Fibroblast of skin of scalp (primary cell): ENCODE data around the gene GTF3C6.
"Not testable (repeated sequence)": the region's sequence is repeated elsewhere in the genome, so short reads cannot be mapped to it uniquely, and the experiment has no call there.

Experiments used
- DNase-seq: peaks from one replicate; pipeline ENCODE4 v3.0.0-alpha.2; 2013

Gene GTF3C6

DNA sequence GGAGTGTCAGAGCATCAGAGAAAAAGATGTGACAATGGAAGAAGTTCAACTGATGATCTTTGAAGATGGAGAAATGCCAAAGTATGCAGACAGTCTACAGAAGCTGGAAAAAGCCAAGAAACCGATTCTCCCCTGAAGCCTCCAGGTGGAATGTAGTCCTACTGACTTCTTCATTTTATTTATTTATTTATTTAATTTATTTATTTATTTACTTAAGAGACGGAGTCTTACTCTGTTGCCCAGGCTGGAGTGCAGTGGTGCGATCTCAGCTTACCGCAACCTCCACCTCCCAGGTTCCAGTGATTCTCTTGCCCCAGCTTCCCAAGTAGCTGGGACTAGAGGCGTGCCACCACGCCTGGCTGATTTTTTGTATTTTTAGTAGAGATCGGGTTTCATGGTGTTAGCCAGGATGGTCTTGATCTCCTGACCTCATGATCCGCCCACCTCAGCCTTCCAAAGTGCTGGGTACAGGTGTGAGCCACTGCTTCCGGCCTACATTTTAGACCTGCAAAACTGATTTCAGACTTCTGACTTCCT is 21.1 kb downstream of the GTF3C6 start:
- DNase-seq: no peak

DNA sequence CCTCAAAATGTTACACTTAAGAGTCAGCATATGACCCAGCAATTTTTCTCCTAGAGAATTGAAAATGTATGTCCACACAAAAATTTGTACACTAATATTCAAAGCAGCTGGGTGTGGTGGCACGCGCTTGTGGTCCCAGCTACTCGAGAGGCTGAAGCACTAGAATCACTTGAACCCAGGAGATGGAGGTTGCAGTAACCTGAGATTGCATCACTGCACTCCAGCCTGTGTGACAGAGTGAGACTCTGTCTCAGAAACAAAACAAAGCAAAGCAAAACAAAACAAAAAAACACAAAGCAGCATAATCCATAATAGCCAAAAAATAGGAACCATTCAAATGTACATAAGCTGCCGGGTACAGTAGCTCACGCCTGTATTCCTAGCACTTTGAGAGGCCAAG is 21.7 kb downstream of the GTF3C6 start:
- no peak for DNase-seq

DNA sequence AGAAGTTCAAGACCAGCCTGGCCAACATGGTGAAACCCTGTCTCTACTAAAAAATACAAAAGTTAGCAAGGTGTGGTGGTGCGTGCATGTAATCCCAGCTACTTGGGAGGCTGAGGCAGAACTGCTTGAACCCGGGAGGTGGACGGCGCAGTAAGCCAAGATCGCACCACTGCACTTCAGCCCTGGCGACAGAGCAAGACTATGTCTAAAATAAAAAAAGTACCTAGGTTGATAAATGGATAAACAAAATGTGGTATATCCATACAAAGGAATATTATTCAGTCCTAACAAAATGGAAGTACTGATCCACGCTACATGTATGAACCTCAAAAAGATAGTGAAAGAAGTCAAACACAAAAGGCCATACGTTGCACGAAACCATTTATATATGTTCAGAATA is 22.1 kb downstream of the GTF3C6 start:
- no peak for DNase-seq

DNA sequence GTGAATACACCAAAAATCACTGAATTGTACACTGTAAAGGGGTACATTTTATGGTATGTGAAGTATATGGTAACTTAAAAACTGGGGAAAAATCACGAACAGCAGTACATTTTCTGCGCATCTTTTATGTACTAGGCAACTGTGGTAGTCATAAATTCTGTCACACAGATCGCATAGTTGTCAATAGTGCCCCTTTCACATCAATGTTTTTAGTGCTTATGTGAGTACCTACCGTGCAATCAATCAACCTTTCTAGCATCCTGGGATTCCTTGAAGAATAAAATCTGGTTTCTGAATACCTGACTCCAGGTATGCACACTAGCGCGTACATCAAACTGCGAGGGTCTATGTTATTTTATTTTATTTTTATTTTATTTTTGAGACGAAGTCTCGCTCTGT is 22.7 kb downstream of the GTF3C6 start:
- no peak for DNase-seq

DNA sequence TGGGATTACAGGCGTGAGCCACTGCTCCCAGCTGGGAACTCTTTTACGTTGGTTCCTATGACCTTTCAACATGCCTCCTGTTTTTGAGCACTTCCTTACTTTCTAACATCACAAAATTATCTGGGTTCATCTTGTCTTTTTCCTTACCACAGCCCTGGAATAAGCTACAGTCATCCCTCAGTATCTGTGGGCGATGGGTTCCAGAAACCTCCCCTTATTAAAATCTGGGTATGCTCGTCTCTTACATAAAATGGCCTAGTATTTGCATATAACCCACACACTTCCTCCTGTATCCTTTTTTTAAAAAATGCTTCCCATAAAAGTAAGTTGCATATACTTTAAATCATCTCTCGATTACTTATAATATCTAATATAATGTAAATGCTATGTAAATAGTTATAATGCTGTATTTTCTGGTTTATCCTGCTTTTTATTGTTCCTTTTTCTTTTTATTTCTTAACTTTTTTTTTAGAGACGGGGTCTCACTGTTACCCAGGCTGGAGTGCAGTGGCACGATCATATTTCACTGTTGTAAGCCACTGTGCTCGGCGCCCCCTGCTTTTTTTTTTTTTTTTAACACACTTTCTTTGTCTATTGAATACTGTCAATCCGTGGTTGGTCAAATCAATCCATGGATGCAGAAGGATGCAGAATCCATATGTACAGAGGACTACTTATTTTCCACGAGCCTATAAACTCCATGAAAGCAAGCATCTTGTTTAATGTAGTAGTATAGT is 32.5 kb downstream of the GTF3C6 start:
- no peak for DNase-seq

DNA sequence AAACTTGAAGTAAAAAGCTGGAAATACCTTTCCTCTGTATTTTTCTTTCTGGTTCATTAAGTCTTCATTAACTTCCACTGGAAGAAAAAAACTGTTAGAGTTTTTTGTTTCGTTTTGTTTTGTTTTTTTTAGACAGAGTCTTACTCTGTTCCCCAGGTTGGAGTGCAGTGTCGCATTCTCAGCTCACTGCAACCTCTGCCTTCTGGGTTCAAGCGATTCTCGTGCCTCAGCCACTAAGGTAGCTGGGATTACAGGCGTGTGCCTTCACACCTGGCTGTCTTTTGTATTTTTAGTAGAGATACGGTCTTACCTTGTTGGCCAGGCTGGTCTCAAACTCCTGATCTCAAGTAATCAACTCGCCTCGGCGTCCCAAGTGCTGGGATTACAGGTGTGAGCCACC is 38.2 kb downstream of the GTF3C6 start:
- DNase-seq: no peak

DNA sequence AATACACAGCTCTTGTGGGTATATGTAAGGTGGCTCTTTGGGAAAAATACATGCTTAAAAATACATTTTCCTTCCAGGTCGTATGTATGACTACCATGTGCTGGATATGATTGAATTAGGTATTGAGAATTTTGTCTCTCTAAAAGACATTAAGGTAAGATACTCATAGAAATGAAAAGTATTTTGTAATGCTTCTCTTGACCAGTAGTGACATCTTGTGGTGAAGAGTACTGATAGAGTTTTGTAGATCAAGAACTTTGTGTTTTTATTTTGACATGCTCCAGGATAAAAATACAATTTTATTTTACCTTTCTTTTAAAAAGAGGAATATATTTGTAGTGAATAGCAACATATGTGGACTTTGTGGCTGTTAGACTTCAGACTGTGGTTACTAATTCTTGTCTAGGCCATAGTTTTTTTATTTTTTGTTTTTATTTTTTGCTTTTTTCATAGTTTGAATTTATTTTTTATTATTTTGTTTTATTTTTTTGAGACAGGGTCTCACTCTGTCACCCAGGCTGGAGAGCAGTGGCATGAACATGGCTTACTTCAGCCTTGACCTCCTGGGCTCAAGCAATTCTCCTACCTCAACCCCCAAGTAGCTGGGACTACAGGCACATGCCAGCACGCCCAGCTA is 41.2 kb downstream of the GTF3C6 start:
- DNase-seq: peak; percentile 32

DNA sequence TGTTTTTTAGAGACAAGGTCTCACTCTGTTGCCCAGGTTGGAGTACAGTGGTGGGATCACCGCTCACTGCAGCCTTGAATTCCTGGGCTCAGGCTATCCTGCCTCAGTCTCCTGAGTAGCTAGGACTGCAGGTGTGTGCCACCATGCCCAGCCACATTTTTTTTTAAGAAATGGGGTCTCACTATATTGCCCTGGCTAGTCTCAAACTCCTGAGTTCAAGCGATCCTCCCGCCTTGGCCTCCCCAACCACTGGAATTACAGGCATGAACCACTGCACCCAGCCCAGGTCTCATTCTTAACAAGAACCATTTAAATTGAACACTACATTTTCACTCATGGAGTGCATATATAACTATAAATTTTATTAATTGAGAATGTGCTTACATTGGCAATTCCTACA is 43.8 kb downstream of the GTF3C6 start:
- DNase-seq: no peak

DNA sequence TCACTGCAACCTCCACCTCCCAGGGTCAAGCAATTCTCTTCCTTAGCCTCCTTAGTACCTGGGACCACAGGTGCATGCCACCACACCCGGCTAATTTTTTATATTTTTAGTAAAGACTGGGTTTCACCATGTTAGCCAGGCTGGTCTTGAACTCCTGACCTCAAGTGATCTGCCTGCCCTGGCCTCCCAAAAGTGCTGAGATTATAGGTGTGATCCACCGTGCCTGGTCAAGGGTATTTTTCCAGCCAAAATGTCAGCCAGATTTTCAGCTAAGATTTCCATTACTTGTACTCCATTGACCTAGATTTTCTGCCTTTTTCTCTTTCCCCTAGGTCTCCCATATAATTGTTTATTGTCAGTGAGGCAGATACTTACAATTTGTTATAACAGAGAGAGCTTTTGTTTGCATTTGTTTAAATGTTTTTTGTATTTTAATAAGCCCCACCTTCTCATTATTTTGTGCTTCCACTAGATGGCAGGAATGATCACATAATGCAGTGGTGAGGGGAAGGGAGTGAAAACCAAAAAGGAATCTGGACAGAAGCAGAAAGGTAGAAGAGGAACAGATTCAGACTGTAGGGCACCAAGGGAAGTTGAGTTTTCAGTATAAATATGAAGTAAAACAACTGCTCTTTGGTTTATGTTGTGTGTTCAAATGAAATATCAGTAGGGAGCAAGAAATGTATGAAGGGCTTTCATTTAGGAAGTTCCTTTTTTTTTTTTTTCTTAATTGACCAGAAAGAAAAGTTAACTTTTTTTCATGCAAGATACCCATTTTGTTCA is 53.0 kb downstream of the GTF3C6 start:
- DNase-seq: peak; percentile 51

DNA sequence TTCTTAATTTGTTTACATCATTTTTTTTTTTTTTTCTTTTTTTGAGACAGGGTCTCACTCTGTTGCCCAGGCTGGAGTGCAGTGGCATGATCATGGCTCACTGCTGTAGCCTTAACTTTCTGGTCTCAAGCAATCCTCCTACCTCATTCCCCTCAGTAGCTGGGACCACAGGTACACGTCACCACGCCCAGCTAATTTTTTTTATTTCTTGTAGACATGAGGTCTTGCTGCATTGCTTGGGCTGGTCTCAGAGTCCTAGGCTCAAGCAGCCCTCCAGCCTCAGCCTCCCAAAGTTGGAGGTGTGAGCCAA is 53.6 kb downstream of the GTF3C6 start:
- no peak for DNase-seq

DNA sequence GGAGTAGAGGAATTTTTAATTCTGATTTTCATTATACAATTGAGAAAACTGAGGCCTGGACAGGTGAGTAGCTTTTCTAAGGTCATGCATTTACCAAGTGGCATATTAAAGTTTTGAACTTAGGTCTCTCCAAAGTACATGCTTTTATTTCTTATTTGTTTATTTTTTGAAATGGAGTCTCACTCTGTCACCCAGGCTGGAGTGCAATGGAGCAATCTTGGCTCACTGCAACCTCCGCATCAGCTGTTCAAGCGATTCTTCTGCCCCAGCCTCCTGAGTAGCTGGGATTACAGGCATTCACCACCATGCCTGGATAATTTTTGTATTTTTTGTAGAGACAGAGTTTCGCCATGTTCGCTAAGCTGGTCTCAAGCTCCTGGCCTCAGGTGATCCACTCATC is 54.0 kb downstream of the GTF3C6 start:
- not testable (repeated sequence) for DNase-seq

DNA sequence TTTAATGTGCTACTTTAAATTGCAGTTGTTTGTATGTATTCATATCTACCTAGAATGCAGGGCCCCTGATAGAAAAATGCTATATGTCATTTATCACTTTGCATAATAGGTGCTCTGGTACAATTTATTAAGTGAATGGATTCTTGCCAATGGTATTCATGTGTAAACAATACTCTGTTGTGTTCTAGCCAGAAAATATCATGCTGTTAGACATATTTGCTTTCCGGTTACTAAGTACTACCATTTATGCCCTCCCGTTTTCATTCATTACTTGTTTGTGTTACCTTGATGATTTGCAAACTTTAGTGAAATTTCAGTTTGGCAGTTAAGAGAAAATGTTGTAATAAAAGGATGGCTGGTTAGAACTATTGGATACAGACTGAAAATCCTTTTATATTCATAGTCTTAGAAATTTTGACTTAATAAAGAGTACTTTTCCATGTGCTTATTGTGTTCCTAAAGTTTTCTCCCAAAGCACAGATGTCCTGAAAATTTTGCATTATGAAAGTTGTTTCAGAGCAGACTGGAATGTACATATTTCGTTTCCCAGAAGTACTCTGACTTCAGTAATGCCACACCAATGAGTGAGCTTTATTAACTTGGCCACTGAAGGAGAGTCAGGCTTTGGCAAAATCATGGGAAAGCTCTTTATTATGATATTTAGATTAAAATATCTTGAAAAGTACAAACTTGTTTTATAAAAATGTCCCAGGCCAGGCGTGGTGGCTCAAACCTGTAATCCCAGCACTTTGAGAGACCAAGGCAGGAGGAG is 54.8 kb downstream of the GTF3C6 start:
- peak; percentile 4 for DNase-seq

DNA sequence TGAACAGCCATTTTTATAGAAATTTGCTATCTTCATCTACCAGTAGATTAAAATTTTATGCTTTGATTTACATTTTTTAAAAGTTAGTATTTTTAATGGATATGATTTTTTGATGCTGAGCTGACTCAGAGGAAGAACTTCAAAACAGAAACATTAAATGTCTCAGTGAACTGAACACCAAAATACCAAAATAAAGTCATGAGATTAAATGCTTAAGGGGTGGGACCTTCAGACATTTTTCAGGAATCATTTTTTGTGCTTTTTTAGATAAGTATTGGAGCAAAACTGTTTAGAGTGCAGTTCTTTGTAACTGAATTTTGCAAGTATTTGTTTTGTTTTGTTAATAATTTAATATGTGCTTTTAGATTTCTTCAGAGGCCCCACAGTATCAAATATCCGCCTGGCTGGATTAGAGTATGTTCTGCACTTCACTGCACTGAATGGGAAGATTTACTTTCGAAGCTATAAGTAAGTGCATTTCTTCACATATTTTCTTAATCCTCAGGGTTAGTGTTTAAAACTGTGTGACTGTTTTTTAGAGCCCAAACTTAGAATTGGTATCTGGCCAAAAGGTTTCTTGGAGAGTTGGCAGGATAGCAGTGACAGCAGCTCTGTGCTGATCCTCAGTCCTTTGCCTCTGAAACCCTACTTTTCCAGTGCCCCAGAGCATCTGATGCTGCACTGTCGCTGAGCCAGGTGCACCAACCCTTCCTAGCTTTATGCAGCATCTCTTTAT is 57.1 kb downstream of the GTF3C6 start:
- no peak for DNase-seq

DNA sequence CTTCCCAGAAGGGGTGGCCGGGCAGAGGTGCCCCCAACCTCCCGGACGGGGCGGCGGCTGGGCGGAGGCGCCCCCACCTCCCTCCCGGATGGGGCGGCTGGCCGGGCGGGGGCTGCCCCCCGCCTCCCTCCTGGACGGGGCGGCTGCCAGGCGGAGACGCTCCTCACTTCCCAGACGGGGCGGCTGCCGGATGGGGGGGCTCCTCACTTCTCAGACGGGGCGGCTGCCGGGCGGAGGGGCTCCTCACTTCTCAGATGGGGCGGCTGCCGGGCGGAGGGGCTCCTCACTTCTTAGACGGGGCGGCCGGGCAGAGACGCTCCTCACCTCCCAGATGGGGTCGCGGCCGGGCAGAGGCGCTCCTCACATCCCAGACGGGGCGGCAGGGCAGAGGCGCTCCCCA is 58.7 kb downstream of the GTF3C6 start:
- not testable (repeated sequence) for DNase-seq
